ENCODE measurements around the gene SHOC1.

DNA sequence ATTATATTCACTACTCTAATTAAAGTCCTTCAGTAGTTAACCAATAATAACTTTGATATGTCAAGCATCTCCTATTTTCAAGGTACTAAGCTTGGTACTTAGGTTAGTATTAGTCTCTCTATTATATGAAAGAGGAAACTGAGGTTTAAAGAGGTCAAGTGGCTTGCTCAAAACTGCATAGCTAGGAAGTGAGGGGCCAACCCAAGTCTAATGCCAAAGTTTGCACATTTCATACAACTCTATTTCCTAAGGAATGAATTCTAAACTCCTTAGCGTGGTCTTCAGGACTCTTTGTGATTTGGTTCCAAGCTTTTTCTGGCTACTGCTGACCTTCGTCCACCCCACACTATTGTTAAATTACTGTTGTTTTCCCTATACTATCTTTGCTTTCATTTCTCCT is 9.9 kb upstream of the SHOC1 start:
- TF ChIP-seq, protein P1, sequence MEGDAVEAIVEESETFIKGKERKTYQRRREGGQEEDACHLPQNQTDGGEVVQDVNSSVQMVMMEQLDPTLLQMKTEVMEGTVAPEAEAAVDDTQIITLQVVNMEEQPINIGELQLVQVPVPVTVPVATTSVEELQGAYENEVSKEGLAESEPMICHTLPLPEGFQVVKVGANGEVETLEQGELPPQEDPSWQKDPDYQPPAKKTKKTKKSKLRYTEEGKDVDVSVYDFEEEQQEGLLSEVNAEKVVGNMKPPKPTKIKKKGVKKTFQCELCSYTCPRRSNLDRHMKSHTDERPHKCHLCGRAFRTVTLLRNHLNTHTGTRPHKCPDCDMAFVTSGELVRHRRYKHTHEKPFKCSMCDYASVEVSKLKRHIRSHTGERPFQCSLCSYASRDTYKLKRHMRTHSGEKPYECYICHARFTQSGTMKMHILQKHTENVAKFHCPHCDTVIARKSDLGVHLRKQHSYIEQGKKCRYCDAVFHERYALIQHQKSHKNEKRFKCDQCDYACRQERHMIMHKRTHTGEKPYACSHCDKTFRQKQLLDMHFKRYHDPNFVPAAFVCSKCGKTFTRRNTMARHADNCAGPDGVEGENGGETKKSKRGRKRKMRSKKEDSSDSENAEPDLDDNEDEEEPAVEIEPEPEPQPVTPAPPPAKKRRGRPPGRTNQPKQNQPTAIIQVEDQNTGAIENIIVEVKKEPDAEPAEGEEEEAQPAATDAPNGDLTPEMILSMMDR (IDR thresholded peaks at IDR 0.05; ENCODE audit: insufficient read depth, low read depth, low read length) = no peak
- no peak for TF ChIP-seq EZH2 (IDR thresholded peaks at IDR 0.05; ENCODE audit: insufficient read depth, low read length)

Data from astrocyte (in vitro differentiated cells and primary cell).